ENCODE results near the gene MMP2. TPM values are rescaled to one million over a fixed set of nuclear protein-coding genes. Genes with fewer than 3 reads are reported as not detected.

The MMP2 gene
- total RNA-seq (2014; rRNA removed; shearing (Covaris generic)): 667 and 839 TPM in 2 replicates

GRCh38 chr16:55478827-55479429 lies at the start of gene MMP2:
TSS of gene MMP2 (plus strand) at chr16:55479198. CDS start at chr16:55479480, 282 bp downstream.
- peak; percentile 92 for DNase-seq (ENCODE audit: low read depth)

DNA sequence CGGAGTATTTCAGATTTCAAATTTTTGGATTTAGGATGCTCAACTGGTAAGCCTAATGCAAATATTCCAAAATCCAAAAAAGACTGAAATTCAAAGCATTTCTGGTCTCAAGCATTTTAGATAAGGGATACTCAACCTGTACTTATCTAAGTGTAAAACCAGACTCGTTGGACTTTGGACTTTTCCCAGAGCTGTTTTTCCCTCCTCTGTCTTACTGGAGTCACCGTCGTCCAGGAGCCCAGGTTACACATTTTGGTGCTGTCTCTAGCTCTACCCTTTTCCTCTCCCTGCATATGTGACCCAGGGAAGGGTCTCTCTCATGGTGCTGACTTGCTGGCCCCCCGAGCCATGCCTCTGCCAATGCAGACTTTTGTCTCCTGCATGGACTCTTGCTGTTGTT lies 46.0 kb upstream of the MMP2 start:
- DNase-seq (ENCODE audit: low read depth): no peak

GRCh38 chr16:55433535-55433934 lies 45.5 kb upstream of the MMP2 start:
- DNase-seq (ENCODE audit: low read depth): no peak

GRCh38 chr16:55434000-55434399 lies 45.0 kb upstream of the MMP2 start:
- no peak for DNase-seq (ENCODE audit: low read depth)

- no peak for DNase-seq (ENCODE audit: low read depth)
Measured at GRCh38 chr16:55435387-55435786, 43.6 kb upstream of the MMP2 start.

GRCh38 chr16:55436587-55436986 lies 42.4 kb upstream of the MMP2 start:
- no peak for DNase-seq (ENCODE audit: low read depth)

DNA sequence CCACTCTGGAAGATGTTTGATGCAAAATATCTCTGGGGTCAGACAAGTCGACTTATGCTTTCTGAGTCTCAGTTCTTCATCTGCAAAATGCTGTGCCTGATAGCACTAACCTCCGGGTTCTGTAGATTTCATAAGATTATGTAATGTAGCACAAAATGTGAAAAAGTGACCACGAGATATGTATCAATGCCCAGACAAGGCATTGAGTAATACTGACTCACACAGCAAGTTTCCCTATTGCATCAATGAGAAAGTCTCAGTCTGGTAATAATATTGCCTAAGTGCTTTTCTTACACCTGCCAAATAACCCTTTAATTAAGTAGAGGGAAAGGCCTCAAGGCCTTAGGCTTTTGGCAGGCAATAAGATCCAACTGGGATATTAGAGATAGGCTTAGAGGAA lies 41.4 kb upstream of the MMP2 start:
- peak; percentile 6 for DNase-seq (ENCODE audit: low read depth)

- DNase-seq (ENCODE audit: low read depth): no peak
Measured at GRCh38 chr16:55438281-55438680, 40.7 kb upstream of the MMP2 start.

- no peak for DNase-seq (ENCODE audit: low read depth)
Measured at GRCh38 chr16:55439101-55439690, 39.8 kb upstream of the MMP2 start.

GRCh38 chr16:55443434-55444346 lies 35.3 kb upstream of the MMP2 start:
- no peak for DNase-seq (ENCODE audit: low read depth)

- DNase-seq (ENCODE audit: low read depth): no peak
Measured at GRCh38 chr16:55444754-55445485, 34.1 kb upstream of the MMP2 start.

GRCh38 chr16:55447231-55447630 lies 31.8 kb upstream of the MMP2 start:
- DNase-seq (ENCODE audit: low read depth): no peak

DNA sequence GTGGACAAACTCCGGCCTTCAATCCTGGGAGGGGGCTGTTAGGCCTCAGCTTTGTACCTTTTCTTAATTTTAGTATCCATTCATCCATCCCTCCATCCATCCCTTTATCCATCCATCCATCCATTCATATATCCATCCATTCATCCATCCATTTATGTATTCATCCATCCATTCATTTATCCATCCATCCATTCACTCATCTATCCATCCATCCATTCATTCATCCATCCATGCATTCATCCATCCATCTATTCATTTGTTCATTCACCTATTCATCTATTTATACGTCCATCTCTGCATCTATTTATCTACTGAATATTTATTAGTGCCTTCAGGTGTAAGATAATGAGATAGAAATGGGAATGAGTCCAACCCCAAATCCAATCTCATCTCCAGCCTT lies 26.0 kb upstream of the MMP2 start:
- DNase-seq (ENCODE audit: low read depth): no peak

- no peak for DNase-seq (ENCODE audit: low read depth)
Measured at GRCh38 chr16:55453909-55454308, 25.1 kb upstream of the MMP2 start.

GRCh38 chr16:55454861-55455260 lies 24.1 kb upstream of the MMP2 start:
- no peak for DNase-seq (ENCODE audit: low read depth)

GRCh38 chr16:55462241-55462640 lies 16.8 kb upstream of the MMP2 start:
- no peak for DNase-seq (ENCODE audit: low read depth)

GRCh38 chr16:55464375-55464774 lies 14.6 kb upstream of the MMP2 start:
- DNase-seq (ENCODE audit: low read depth): no peak

GRCh38 chr16:55465077-55465896 lies 13.7 kb upstream of the MMP2 start:
- peak; percentile 75 for DNase-seq (ENCODE audit: low read depth)

- DNase-seq (ENCODE audit: low read depth): no peak
Measured at GRCh38 chr16:55466209-55466608, 12.8 kb upstream of the MMP2 start.

DNA sequence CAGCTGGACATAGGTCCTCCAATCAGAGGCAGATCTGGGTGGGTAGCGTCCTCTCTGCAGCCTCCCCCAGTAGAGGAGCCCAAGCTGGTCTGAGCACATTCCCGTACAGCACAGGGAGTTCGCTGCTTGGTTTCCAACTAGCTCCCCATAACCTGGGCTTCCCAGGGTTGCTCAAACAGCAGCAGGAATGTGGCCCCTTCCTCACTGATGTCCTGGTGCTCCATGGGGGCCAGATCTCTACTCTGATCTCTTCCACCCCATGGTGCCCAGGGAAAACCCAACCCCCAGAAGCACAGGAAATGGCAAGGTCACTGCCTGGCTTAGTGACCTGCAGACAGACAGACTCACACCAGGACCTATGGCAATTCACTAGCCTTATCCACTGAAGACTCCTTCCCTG lies 11.1 kb upstream of the MMP2 start:
- no peak for DNase-seq (ENCODE audit: low read depth)

DNA sequence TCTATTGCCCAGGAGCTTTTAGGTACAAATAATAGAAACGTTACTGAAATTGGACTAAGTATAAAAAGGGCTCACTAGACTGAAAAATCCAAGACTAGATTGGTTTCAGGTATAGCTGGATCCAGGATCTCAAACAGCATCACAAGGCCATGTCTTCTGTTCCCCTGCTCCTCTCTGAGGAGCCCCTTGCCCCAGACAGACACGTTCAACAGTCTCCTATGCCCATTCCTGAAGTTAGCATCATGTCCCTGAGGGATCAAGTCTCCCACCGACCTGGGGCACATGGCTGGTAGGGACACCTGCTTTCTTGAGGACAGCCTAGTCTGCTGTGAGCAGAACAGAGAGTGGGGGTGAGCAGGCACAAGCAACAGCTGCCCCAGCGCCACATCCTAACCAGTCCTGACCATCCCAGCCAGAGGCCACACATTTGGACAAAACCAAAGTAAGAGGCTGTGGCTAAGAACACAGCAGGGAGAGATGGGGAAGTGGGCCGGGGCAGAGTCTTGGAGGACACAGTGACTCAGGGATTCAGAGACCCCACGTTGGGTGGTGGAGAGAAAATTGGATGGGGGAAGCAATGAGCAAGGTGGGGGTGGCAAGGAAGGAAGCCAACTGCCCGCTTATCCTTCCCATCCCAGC lies 10.5 kb upstream of the MMP2 start:
- DNase-seq (ENCODE audit: low read depth): no peak
